SK-N-MC (cell line): ENCODE data around the gene MACROD2.

Source experiments
- EZH2 ChIP-seq: fragments of 200-600 bp; sonication (generic); IDR thresholded peaks from one replicate; pipeline ENCODE4 v1.6.1; 2017; ENCODE audit warnings: antibody characterized with exemption
- POLR2AphosphoS5 ChIP-seq: IDR thresholded peaks from 2 replicates; pipeline ENCODE4 v1.6.1; 2012; ENCODE audit warnings: mild to moderate bottlenecking, low read depth, low read length, borderline replicate concordance

GRCh38 chr20:14332866-14333265 lies 337.6 kb downstream of the MACROD2 start:
- no peak for TF ChIP-seq EZH2
- TF ChIP-seq POLR2AphosphoS5: no peak
